HG02588 (cell line): ENCODE data around the gene FKBP3.

Source experiments
- ATAC-seq: cut with Tn5 transposase; IDR thresholded peaks from one replicate; pipeline ENCODE4 v1.9.1; 2021; ENCODE audit warnings: mild to moderate bottlenecking, moderate library complexity; ENCODE audit not compliant: unreplicated experiment

FKBP3 gene

DNA sequence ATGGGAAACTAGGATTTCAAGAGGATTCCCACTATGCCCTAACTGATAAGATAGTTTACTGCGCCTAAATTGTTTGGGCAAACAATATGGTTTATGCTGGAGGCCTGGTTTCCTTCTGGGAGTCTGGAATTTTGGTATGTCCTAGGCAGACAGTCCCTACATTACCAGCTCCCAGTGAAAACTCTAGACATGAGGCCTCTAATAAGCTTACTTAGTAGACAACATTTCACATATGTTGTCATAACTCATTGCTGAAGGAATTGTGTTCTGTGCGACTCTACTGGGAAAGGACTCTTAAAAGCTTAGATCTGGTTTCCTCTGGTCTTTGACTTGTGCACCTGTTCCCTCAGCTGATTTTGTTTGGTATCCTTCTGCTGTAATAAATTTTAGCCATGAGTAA, 68.3 kb downstream of the FKBP3 start:
- no peak for ATAC-seq
